ENCODE results near the gene MADD.
"Not testable (repeated sequence)": the region's sequence is repeated elsewhere in the genome, so short reads cannot be mapped to it uniquely, and the experiment has no call there.

MADD gene

GRCh38 chr11:47308050-47308823, 38.3 kb downstream of the MADD start:
- no peak overlapping the region for H3K4me3 ChIP-seq (ENCODE audit: low read depth, low read length)
- no peak for TF ChIP-seq CTCF (IDR thresholded peaks at IDR 0.05; ENCODE audit: insufficient read depth, low read depth, low read length, missing control alignments)
- no peak for DNase-seq (ENCODE audit: low read depth)

GRCh38 chr11:47314992-47315391, 45.1 kb downstream of the MADD start:
- DNase-seq (ENCODE audit: low read depth), result no peak

DNA sequence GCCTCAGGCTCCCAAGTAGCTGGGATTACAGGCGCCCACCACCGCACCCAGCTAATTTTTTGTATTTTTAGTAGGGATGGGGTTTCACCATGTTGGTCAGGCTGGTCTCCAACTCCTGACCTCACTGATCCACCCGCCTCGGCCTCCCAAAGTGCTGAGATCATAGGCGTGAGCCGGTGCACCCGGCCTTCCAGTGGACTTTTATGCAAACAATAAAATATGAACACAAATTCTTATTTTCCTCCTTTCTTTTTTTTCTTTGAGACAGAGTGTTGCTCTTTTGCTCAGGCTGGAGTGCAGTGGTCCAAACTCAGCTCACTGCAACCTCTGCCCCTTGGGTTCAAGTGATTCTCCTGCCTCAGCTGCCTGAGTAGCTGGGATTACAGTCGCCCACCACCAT, 46.6 kb downstream of the MADD start:
- DNase-seq (ENCODE audit: low read depth); H3K4me3 ChIP-seq (ENCODE audit: low read depth, low read length): not testable (repeated sequence)

More at GRCh38 chr11:47314992-47315391, 45.1 kb downstream of the MADD start:
- no peak overlapping the region for H3K4me3 ChIP-seq (ENCODE audit: low read depth, low read length)
- no peak for TF ChIP-seq CTCF (IDR thresholded peaks at IDR 0.05; ENCODE audit: insufficient read depth, low read depth, low read length, missing control alignments)

GRCh38 chr11:47317064-47317828, 47.3 kb downstream of the MADD start:
- TF ChIP-seq CTCF (IDR thresholded peaks at IDR 0.05; ENCODE audit: insufficient read depth, low read depth, low read length, missing control alignments), result no peak
- H3K4me3 ChIP-seq (ENCODE audit: low read depth, low read length), result no peak overlapping the region
- peak; percentile 43 for DNase-seq (ENCODE audit: low read depth)

GRCh38 chr11:47318166-47318565, 48.2 kb downstream of the MADD start:
- no peak for TF ChIP-seq CTCF (IDR thresholded peaks at IDR 0.05; ENCODE audit: insufficient read depth, low read depth, low read length, missing control alignments)
- DNase-seq (ENCODE audit: low read depth), result no peak
- H3K4me3 ChIP-seq (ENCODE audit: low read depth, low read length), result no peak overlapping the region

DNA sequence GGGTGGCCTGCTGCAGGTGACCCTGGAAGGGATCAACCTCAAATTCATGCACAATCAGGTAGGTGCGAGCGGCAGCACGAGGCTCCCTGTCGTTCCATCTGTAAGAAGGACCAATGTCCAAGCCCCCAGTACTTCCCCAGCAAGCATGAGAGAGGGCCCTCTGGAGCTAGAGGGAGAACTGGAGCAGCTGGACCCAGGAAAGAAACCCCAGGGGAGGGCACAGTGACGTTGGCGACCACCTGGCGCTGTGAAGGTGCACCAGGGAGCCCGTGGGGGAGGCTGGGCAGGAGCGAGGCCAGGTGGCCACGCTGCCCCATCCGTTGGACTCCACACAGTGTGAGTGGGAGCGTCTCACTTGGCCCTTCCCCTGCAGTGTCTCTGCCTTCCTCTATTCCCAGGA, 54.6 kb downstream of the MADD start:
- H3K4me3 ChIP-seq (ENCODE audit: low read depth, low read length), result no peak overlapping the region
- TF ChIP-seq CTCF (IDR thresholded peaks at IDR 0.05; ENCODE audit: insufficient read depth, low read depth, low read length, missing control alignments), result no peak
- no peak for DNase-seq (ENCODE audit: low read depth)

GRCh38 chr11:47325271-47326041, 55.5 kb downstream of the MADD start:
- DNase-seq (ENCODE audit: low read depth), result no peak
- TF ChIP-seq CTCF (IDR thresholded peaks at IDR 0.05; ENCODE audit: insufficient read depth, low read depth, low read length, missing control alignments), result no peak
- no peak overlapping the region for H3K4me3 ChIP-seq (ENCODE audit: low read depth, low read length)
